ENCODE data around the gene CBX4. TPM values are rescaled to one million over a fixed set of nuclear protein-coding genes. Genes with fewer than 3 reads are reported as not detected.

Gene CBX4
- total RNA-seq, 1 donor from 2014 or later, result 22.8 TPM

- Mint-ChIP-seq H3K36me3 (ENCODE audit: insufficient read depth) (no peaks in the 10 kb centered on the region), H3K9me3 (ENCODE audit: low read depth) (no peaks in the 10 kb centered on the region), H3K27ac (no peak overlapping the region), H3K4me1 (ENCODE audit: low read depth) (peaks cover 10% of the 10 kb centered on the region), H3K4me3 (ENCODE audit: low read depth) (no peak overlapping the region), H3K27me3 (peaks cover 69% of the 10 kb centered on the region)
- no peak for DNase-seq (ENCODE audit: low spot score, unreplicated experiment)
- TF ChIP-seq CTCF (IDR thresholded peaks at IDR 0.05; ENCODE audit: unreplicated experiment), result no peak
These were observed 32.8 kb downstream of the CBX4 start for GRCh38 chr17:79806446-79806760.

GRCh38 chr17:79804856-79805696 lies 34.2 kb downstream of the CBX4 start:
- Mint-ChIP-seq H3K4me1 (ENCODE audit: low read depth) (peaks cover 11% of the 10 kb centered on the region), H3K9me3 (ENCODE audit: low read depth) (no peaks in the 10 kb centered on the region), H3K4me3 (ENCODE audit: low read depth) (no peak overlapping the region)

GRCh38 chr17:79803997-79804855 lies 35.0 kb downstream of the CBX4 start:
- Mint-ChIP-seq H3K27me3 (peaks cover 84% of the 10 kb centered on the region), H3K9me3 (ENCODE audit: low read depth) (no peaks in the 10 kb centered on the region), H3K4me1 (ENCODE audit: low read depth) (peaks cover 15% of the 10 kb centered on the region), H3K36me3 (ENCODE audit: insufficient read depth) (no peaks in the 10 kb centered on the region), H3K27ac (no peak overlapping the region), H3K4me3 (ENCODE audit: low read depth) (no peak overlapping the region)
- TF ChIP-seq CTCF (IDR thresholded peaks at IDR 0.05; ENCODE audit: unreplicated experiment), result no peak
- DNase-seq (ENCODE audit: low spot score, unreplicated experiment), result no peak

More at GRCh38 chr17:79804856-79805696, 34.2 kb downstream of the CBX4 start:
- H3K27ac Mint-ChIP-seq, result no peak overlapping the region
- DNase-seq (ENCODE audit: low spot score, unreplicated experiment), result no peak
- no peaks in the 10 kb centered on the region for H3K36me3 Mint-ChIP-seq (ENCODE audit: insufficient read depth)
- no peak for TF ChIP-seq CTCF (IDR thresholded peaks at IDR 0.05; ENCODE audit: unreplicated experiment)
- peaks cover 75% of the 10 kb centered on the region for H3K27me3 Mint-ChIP-seq

GRCh38 chr17:79803421-79803996 lies 35.7 kb downstream of the CBX4 start:
- Mint-ChIP-seq H3K4me1 (ENCODE audit: low read depth) (peaks cover 10% of the 10 kb centered on the region), H3K27ac (no peak overlapping the region), H3K4me3 (ENCODE audit: low read depth) (no peak overlapping the region), H3K9me3 (ENCODE audit: low read depth) (no peaks in the 10 kb centered on the region), H3K27me3 (peaks cover 88% of the 10 kb centered on the region), H3K36me3 (ENCODE audit: insufficient read depth) (no peaks in the 10 kb centered on the region)
- DNase-seq (ENCODE audit: low spot score, unreplicated experiment), result no peak
- no peak for TF ChIP-seq CTCF (IDR thresholded peaks at IDR 0.05; ENCODE audit: unreplicated experiment)

- H3K27me3 Mint-ChIP-seq, result peaks cover 84% of the 10 kb centered on the region
- H3K27ac Mint-ChIP-seq, result no peak overlapping the region
- no peak for TF ChIP-seq CTCF (IDR thresholded peaks at IDR 0.05; ENCODE audit: unreplicated experiment)
- H3K36me3 Mint-ChIP-seq (ENCODE audit: insufficient read depth), result no peaks in the 10 kb centered on the region
- DNase-seq (ENCODE audit: low spot score, unreplicated experiment), result no peak
- no peaks in the 10 kb centered on the region for H3K9me3 Mint-ChIP-seq (ENCODE audit: low read depth)
- H3K4me3 Mint-ChIP-seq (ENCODE audit: low read depth), result no peak overlapping the region
- peaks cover 11% of the 10 kb centered on the region for H3K4me1 Mint-ChIP-seq (ENCODE audit: low read depth)
These were observed 36.4 kb downstream of the CBX4 start for GRCh38 chr17:79802736-79803420.

Measured in progenitor cell of endocrine pancreas (in vitro differentiated cells).